DMS79 treated with DMSO at 0.1 percent for 48 hours (cell line): ENCODE data around the gene CENPB.
A peak's percentile ranks its signal among the peaks of the same experiment; 100 is the strongest.
"Not testable (repeated sequence)": the region's sequence is repeated elsewhere in the genome, so short reads cannot be mapped to it uniquely, and the experiment has no call there.

Experiments used
- DNase-seq: peaks from one replicate; lab custom pipeline; 2025; lab: John Stamatoyannopoulos, UW

CENPB gene, protein sequence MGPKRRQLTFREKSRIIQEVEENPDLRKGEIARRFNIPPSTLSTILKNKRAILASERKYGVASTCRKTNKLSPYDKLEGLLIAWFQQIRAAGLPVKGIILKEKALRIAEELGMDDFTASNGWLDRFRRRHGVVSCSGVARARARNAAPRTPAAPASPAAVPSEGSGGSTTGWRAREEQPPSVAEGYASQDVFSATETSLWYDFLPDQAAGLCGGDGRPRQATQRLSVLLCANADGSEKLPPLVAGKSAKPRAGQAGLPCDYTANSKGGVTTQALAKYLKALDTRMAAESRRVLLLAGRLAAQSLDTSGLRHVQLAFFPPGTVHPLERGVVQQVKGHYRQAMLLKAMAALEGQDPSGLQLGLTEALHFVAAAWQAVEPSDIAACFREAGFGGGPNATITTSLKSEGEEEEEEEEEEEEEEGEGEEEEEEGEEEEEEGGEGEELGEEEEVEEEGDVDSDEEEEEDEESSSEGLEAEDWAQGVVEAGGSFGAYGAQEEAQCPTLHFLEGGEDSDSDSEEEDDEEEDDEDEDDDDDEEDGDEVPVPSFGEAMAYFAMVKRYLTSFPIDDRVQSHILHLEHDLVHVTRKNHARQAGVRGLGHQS

DNA sequence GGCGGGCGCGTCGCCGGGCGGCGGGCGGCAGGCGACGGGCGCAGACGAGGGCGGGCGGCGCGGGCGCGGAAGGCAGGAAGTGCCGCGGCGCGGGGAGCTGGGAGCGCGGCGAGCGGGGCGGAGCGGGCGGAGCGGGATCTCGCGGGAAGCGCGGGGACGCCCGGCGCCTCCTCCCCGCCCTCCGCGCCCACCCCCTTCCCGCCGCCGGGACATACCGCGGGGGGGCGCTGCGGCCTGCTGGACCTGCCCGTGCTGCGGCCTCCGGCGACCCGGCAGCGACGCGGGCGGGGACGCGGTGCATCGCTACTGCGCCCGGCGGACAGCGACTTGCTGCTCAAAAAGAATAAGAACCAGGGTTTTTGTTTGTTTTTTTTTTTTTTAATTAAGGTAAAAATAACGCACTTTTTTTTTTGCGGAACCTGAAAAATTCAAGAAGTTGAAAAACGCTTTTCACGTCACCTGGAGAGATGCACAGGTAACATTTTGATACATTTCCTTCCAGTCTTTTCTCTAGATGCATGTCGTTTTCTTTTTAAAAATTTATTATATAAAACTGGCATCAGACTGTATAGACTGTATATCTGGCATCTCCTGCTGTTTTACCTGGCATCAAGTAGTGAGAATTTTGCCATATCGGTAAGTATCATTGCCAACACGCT, at the start of gene CENPB:
CENPB (minus strand) TSS at position 76 of the 659 bp plus-strand sequence. CDS start 257 bp downstream, outside the sequence.
- peak; percentile 53 for DNase-seq

- DNase-seq: no peak
Measured at GRCh38 chr20:3836132-3836531, 49.6 kb upstream of the CENPB start.

GRCh38 chr20:3829891-3830290, 43.4 kb upstream of the CENPB start:
- DNase-seq: not testable (repeated sequence)

- DNase-seq: no peak
Measured at GRCh38 chr20:3828798-3829197, 42.3 kb upstream of the CENPB start.

DNA sequence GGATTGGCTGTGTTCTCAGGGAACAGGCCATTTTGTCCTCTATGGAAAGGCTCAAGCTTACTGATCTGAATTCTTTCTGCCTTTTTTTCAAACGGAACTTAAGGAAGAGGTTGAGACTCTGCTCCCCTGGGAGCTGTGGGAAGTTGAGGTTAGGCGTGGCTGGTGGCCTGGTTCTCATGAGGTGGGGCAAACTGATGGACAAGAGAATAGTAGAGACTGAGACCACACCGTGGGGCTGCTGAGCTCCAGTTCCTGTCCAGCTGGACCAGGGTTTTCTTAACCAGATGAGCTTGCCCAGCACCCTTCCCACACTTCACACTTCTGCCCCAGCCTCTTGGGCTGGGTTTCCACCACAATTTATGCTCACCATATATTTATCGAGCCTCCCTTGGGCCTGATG, 39.9 kb upstream of the CENPB start:
- no peak for DNase-seq

GRCh38 chr20:3825526-3825925, 39.0 kb upstream of the CENPB start:
- no peak for DNase-seq

DNA sequence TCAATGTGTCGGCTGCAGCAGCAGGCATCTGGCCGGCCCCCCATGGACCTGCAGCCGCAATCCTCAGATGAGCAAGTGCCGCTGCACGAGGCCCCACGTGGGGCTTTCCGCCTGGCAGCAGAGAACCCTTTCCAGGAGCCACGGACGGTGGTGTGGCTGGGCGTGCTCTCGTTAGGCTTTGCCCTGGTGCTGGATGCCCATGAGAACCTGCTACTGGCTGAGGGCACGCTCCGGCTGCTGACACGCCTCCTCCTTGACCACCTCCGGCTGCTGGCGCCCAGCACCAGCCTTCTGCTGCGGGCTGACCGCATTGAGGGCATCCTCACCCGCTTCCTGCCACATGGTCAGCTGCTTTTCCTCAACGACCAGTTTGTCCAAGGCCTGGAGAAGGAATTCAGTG, 37.3 kb upstream of the CENPB start:
- no peak for DNase-seq

- no peak for DNase-seq
Measured at GRCh38 chr20:3821996-3822395, 35.5 kb upstream of the CENPB start.

DNA sequence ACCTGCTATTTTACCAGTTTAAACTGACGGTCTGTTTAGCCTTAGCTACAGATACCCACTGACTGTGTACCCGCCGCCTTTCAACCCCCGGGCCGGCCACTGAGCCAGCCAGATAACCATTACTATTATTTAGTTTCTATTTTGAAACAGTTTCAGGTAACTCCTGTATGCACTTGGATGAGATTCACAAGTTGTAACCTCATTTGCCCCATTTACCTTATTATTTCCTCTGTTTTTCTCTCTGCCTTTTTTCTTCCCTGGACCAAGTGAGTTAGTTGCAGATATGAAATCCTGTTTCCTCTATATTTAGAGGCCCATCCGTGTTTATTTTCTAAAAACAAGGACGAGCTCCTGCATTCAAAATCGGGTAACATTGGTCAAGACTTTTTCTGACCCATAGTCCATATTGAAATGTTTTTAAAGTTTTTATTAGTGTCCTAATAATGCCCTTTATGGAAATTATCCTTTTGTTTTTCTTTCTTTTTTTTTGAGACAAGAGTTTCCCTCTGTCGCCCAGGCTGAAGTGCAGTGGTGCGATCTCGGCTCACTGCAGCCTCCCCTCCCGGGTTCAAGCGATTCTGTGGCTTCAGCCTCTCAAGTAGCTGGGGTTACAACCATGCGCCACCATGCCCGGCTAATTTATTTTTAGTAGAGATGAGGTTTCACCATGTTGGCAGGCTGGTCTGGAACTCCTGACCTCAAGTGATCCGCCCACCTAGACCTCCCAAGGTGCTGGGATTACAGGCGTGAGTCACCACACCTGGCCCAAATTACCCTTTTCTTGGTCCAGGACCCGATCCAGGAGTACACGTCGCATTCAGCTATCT, 34.6 kb upstream of the CENPB start:
- DNase-seq: no peak

DNA sequence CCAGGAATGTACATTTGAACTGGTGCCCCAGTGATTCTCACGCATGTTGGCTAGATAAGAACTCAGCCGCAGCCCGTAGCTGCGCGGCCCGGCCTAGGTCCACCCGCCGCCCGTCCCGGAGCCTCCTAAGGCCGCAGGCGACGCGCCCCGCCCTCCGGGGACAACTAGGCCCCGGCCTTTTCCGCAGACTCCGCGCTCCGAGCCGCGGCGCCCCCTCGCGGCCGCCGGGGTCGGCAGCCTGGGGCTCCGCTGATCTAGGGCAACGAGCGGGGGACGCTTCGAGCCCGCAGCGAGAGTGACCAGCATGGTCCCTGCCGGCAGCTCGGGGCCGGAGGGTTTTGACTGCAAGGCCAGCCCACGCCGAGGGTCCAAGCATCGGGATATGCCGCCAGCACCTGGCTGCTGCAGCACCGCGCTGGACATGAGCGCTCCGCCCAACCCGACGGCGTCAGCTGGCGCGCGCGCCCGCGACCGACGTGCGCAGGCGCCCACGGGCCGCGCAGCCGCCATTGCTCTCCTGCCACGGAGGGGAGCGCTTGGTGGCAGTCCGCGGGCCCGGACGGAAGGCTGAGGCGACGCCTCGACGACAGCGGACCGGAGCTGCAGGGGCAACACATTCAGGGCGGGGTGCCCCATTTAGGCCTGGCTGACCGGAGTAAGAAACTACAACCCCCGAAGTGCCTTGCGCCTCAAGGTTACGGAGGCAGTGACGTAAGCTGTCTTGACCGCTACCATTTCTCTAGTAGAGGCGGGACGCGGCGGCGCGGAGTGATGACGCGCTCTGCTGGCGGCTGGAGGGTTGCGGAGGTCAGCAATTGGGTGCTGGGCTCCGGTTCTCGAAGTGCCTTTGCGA, 33.7 kb upstream of the CENPB start, which contains the start of gene AP5S1:
AP5S1 (plus strand) TSS at position 500 of the 853 bp plus-strand sequence. CDS start 1,571 bp downstream, outside the sequence.
- DNase-seq: peak; percentile 90

DNA sequence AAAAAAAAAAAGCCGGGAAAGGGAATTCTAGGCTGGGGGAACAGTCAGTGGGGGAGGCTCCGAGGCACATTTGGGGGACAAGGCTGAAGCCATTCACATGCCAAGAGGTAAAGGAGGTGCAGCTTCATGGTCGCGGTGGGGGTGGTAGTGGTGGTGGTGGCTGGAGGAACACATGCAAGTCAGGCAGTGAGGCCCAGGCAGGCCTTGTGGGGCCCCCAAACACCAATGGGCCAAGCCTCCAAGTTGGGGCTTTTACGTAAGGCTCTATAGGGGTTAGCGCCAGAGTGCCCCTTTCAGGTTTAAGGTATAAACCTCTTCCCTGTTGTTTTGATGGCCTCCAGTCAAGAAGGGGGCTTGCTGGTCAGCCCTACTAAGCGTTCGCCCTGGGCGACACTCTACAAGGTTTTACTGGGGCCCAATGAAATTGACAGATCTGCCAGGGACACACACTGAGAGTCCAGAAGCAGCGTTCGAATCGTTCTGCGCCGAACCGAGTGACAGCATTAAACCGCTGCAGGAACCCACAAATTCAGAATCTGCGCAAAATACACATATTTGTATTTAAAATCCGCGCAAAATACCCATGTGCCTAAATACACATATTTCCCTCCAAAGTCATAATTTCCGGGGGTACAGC, 33.0 kb upstream of the CENPB start:
- DNase-seq: no peak

GRCh38 chr20:3818155-3819151, 31.9 kb upstream of the CENPB start:
- DNase-seq: peak; percentile 14

DNA sequence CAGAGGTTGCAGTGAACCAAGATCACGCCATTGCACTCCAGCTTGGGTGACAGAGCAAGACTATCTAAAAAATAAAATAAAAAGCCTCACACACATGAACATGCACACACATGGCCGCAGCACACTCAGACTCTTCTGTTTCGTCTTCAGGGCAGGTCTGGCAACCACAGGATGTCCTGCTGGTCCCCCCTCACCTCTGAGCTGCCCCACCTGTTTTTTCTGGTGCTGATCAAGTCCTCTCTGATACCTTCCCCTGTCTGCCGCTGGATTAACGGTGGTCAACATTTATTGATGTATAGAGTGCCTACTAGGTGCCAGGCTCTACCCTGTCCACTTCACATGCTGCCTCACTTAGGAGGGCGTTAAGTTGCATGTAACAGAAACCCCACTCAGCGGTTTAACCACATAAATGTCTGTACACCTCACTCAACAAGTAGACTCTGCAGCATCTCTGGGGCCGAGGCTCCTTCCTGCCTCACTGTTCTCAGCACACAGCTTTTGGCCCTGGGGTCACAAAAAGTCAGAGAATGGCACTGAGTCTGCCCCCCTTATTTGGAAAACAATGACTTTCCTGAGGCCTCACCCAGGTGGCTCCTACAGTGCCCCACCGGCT, 29.3 kb upstream of the CENPB start:
- DNase-seq: no peak

- DNase-seq: no peak
Measured at GRCh38 chr20:3814928-3815495, 28.5 kb upstream of the CENPB start.

DNA sequence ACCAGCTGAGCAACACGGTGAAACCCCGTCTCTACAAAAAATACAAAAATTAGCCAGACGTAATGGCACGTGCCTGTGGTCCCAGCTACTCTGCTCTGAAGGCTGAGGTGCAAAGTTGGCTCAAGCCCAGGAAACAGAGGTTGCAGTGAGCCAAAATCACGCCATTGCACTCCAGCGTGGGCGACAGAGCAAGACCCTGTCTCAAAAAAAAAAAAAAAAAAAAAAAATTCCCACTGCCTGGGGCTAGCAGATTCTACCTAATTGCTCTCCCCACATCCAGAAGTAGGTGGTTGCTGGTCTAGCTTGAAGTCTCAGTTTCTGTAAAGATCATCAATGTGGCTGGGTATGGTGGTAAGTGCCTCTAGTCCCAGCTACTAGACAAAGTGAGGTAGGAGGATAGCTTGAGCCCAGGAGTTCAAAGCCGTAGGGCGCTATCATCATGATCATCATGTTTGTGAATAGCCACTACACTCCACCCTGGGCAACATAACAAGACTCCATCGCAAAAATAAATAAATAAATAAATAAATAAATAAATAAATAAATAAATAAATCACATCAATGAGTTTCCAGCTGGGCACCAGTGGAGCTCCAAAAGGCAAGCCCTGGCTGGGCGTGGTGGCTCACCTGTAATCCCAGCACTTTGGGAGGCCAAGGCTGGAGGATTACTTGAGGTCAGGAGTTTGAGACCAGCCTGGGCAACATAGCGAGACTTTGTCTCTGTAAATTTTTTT, 27.5 kb upstream of the CENPB start:
- DNase-seq: no peak

GRCh38 chr20:3812975-3813847, 26.7 kb upstream of the CENPB start:
- DNase-seq: no peak

DNA sequence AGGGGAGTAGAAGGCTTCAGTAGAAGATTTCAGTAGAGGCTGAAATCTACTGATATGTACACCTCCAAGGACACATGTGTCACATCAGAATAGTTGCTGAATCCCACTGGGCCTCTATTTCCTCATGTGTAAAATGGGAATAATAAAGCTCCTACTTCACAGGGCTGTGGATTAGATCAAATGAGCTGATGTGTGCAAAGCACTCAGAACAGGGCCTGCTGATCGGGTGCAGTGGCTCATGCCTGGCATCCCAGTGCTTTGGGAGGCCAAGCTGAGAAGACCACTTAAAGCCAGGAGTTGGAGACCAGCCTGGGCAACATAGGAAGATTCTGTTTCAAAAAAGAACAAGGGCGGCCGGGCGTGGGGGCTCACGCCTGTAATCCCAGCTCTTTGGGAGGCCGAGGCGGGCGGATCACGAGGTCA, 25.7 kb upstream of the CENPB start:
- DNase-seq: no peak
